IMR-90 (cell line): ENCODE data around the gene TMEM208. TPM values are rescaled to one million over a fixed set of nuclear protein-coding genes. Genes with fewer than 3 reads are reported as not detected.

Experiments used
- ATAC-seq: fragments of 200-7000 bp; cut with Tn5 transposase; 2 replicates; pipeline ENCODE4 v1.9.1; 2020; ENCODE audit warnings: low read depth, mild to moderate bottlenecking, moderate library complexity
- BruUV-seq: library from RNA; stranded (reverse); fragments of 400-500 nt; replicated peaks from 2 replicates; lab custom pipeline; 2021; lab: Mats Ljungman, UMichigan
- CTCF ChIA-PET: fragments of 300-600 bp; formaldehyde crosslinking; extraction: SDS; loops from one replicate; lab custom pipeline; 2021; ENCODE audit warnings: antibody characterized with exemption; lab: Yijun Ruan, JAX
- POLR2A ChIA-PET: fragments of 300-600 bp; sonication (Branson Sonifier 250); formaldehyde crosslinking; loops from one replicate; lab custom pipeline; 2022; ENCODE audit warnings: antibody characterized with exemption; ENCODE audit not compliant: unreplicated experiment; lab: Charles Lee
- DNase-seq: peaks from one replicate; pipeline ENCODE4 v3.0.0; 2013
- H2AFZ ChIP-seq: replicated peaks from 2 replicates; pipeline ENCODE3; 2013; ENCODE audit warnings: low read length, mild to moderate bottlenecking; ENCODE audit not compliant: poor library complexity
- H2AK5ac ChIP-seq: 2 replicates; pipeline ENCODE4 v1.6.1; 2013; ENCODE audit warnings: low read depth, low read length, inconsistent platforms
- H2AK9ac ChIP-seq: replicated peaks from 2 replicates; pipeline ENCODE3; 2013; ENCODE audit warnings: mild to moderate bottlenecking, low read depth, low read length, moderate library complexity; ENCODE audit not compliant: poor library complexity
- H2BK120ac ChIP-seq: 2 replicates; pipeline ENCODE4 v1.6.1; 2013; ENCODE audit warnings: low read depth, low read length, inconsistent platforms
- H2BK15ac ChIP-seq: 3 replicates; pipeline ENCODE4 v1.6.1; 2013; ENCODE audit warnings: low read depth, low read length, inconsistent platforms
- H2BK20ac ChIP-seq: 2 replicates; pipeline ENCODE4 v1.6.1; 2013; ENCODE audit warnings: low read depth, mild to moderate bottlenecking, inconsistent platforms, low read length, moderate library complexity
- H2BK5ac ChIP-seq: 2 replicates; pipeline ENCODE4 v1.6.1; 2013; ENCODE audit warnings: mild to moderate bottlenecking, low read depth, low read length, inconsistent platforms; ENCODE audit not compliant: poor library complexity, severe bottlenecking
- H3K14ac ChIP-seq: replicated peaks from 2 replicates; pipeline ENCODE4 v1.6.1; 2013; ENCODE audit warnings: low read depth, low read length, inconsistent platforms
- H3K18ac ChIP-seq: 2 replicates; pipeline ENCODE4 v1.6.1; 2013; ENCODE audit warnings: low read depth, low read length, control low read depth
- H3K23ac ChIP-seq: 2 replicates; pipeline ENCODE4 v1.6.1; 2013; ENCODE audit warnings: low read depth, low read length, inconsistent platforms
- H3K27ac ChIP-seq: 2 replicates; pipeline ENCODE4 v1.5.1; 2013; ENCODE audit warnings: mild to moderate bottlenecking, control low read depth, low read length; ENCODE audit not compliant: insufficient read depth
- H3K27me3 ChIP-seq: 2 replicates; pipeline ENCODE4 v1.6.1; 2013; ENCODE audit warnings: low read length; ENCODE audit not compliant: control insufficient read depth, insufficient read depth
- H3K36me3 ChIP-seq: 2 replicates; pipeline ENCODE4 v1.6.1; 2013; ENCODE audit warnings: low read length, mixed read lengths; ENCODE audit not compliant: control insufficient read depth, insufficient read depth
- H3K4ac ChIP-seq: 2 replicates; pipeline ENCODE4 v1.6.1; 2013; ENCODE audit warnings: low read depth, low read length, inconsistent platforms
- H3K4me1 ChIP-seq: 2 replicates; pipeline ENCODE4 v1.6.1; 2013; ENCODE audit warnings: low read length, mixed read lengths; ENCODE audit not compliant: control insufficient read depth, insufficient read depth
- H3K4me2 ChIP-seq: 2 replicates; pipeline ENCODE4 v1.6.1; 2013; ENCODE audit warnings: low read depth, mild to moderate bottlenecking, control low read depth, low read length, moderate library complexity
- H3K4me3 ChIP-seq: 2 replicates; pipeline ENCODE4 v1.5.1; 2013; ENCODE audit warnings: low read depth, mild to moderate bottlenecking, control low read depth, low read length, moderate library complexity; ENCODE audit not compliant: insufficient read depth
- H3K56ac ChIP-seq: 2 replicates; pipeline ENCODE4 v1.6.1; 2013; ENCODE audit warnings: low read length, inconsistent platforms; ENCODE audit not compliant: insufficient read depth; ENCODE audit errors: extremely low read depth
- H3K79me1 ChIP-seq, 2 experiments: 2 replicates each; pipeline ENCODE4 v1.6.1; 2013; ENCODE audit warnings: low read length in 2 of 2, inconsistent platforms in 1 of 2, low read depth in 1 of 2
- H3K9ac ChIP-seq: 2 replicates; pipeline ENCODE4 v1.6.1; 2013; ENCODE audit warnings: low read depth, low read length, control low read depth
- H3K9me1 ChIP-seq: 2 replicates; pipeline ENCODE4 v1.6.1; 2013; ENCODE audit warnings: low read length, inconsistent platforms; ENCODE audit not compliant: insufficient read depth
- H3K9me3 ChIP-seq: 2 replicates; pipeline ENCODE4 v1.6.1; 2013; ENCODE audit warnings: low read length; ENCODE audit not compliant: control insufficient read depth, insufficient read depth
- H4K20me1 ChIP-seq: 2 replicates; pipeline ENCODE4 v1.6.1; 2013; ENCODE audit warnings: low read length, inconsistent platforms; ENCODE audit not compliant: insufficient read depth
- H4K5ac ChIP-seq: 2 replicates; pipeline ENCODE4 v1.6.1; 2013; ENCODE audit warnings: mild to moderate bottlenecking, low read depth, low read length, control low read depth
- H4K8ac ChIP-seq, 2 experiments: 2 replicates each; pipeline ENCODE4 v1.6.1; 2013; ENCODE audit warnings: low read depth in 2 of 2, low read length in 2 of 2, control low read depth in 1 of 2, inconsistent platforms in 1 of 2
- H4K91ac ChIP-seq: 2 replicates; pipeline ENCODE4 v1.6.1; 2013; ENCODE audit warnings: low read depth, low read length, inconsistent platforms; ENCODE audit not compliant: insufficient read depth
- MAFK ChIP-seq: IDR thresholded peaks from 2 replicates; pipeline ENCODE4 v1.6.1; 2012; ENCODE audit warnings: low read depth, low read length, improper control_type of control experiment
- MXI1 ChIP-seq: IDR thresholded peaks from 2 replicates; pipeline ENCODE4 v1.6.1; 2012; ENCODE audit warnings: low read depth, mild to moderate bottlenecking, low read length, moderate library complexity, borderline replicate concordance
- RAD21 ChIP-seq: IDR thresholded peaks from 2 replicates; pipeline ENCODE4 v1.6.1; 2012; ENCODE audit warnings: low read length, improper control_type of control experiment
- WGBS, 2 experiments: methylation state at CpG; one replicate each; pipeline versions ENCODE4 v1.1.5 to v1.1.7; 2013; ENCODE audit warnings: missing lambda C conversion rate in 2 of 2; ENCODE audit not compliant: insufficient read length in 1 of 2; ENCODE audit errors: extremely low coverage in 2 of 2; 5-methylcytosine and 5-hydroxymethylcytosine counted together
- dilution Hi-C: fragments of 300-500 bp; cut with HindIII; formaldehyde crosslinking; loops from one replicate; pipeline ENCODE4 v1.14.3; 2018; ENCODE audit warnings: low sequenced_read_pairs; ENCODE audit not compliant: unreplicated experiment
- in situ Hi-C: fragments of 300-500 bp; cut with MboI; formaldehyde crosslinking; loops from 3 replicates; pipeline ENCODE4 v1.14.3; 2019; ENCODE audit warnings: low sequenced_read_pairs, inconsistent platforms, mixed read lengths
- intact Hi-C: fragments of 100-400 bp; cut with micrococcal nuclease; formaldehyde crosslinking; loops from 2 replicates; pipeline ENCODE4 v1.10.0; 2022
- polyA plus RNA-seq, 3 experiments: library from polyadenylated mRNA; depleted of rRNA; stranded (reverse); fragments of >200 nt; gene quantifications; 2 replicates each; pipeline ENCODE4 v1.2.3, GENCODE V29; 2012; ENCODE audit warnings: low replicate concordance in 1 of 3
- total RNA-seq: library from RNA; depleted of rRNA; stranded (reverse); fragments of >200 nt; gene quantifications from 2 replicates; pipeline ENCODE4 v1.2.3, GENCODE V29; 2012
- TF ChIP-seq, protein P1 (sequence below): conservative IDR thresholded peaks from 2 replicates; pipeline ENCODE4 v1.5.1; 2012; ENCODE audit warnings: mild to moderate bottlenecking, low read depth, low read length, improper control_type of control experiment

TMEM208 gene
- total and polyA plus RNA-seq, 2 of the 4 experiments (the other 2 are of a cell fraction) = 65.6 to 66.5 TPM

GRCh38 chr16:67246081-67246755 is 19.3 kb downstream of the TMEM208 start (continued):
- TF ChIP-seq, protein P1, sequence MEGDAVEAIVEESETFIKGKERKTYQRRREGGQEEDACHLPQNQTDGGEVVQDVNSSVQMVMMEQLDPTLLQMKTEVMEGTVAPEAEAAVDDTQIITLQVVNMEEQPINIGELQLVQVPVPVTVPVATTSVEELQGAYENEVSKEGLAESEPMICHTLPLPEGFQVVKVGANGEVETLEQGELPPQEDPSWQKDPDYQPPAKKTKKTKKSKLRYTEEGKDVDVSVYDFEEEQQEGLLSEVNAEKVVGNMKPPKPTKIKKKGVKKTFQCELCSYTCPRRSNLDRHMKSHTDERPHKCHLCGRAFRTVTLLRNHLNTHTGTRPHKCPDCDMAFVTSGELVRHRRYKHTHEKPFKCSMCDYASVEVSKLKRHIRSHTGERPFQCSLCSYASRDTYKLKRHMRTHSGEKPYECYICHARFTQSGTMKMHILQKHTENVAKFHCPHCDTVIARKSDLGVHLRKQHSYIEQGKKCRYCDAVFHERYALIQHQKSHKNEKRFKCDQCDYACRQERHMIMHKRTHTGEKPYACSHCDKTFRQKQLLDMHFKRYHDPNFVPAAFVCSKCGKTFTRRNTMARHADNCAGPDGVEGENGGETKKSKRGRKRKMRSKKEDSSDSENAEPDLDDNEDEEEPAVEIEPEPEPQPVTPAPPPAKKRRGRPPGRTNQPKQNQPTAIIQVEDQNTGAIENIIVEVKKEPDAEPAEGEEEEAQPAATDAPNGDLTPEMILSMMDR = peak; percentile 42

DNA sequence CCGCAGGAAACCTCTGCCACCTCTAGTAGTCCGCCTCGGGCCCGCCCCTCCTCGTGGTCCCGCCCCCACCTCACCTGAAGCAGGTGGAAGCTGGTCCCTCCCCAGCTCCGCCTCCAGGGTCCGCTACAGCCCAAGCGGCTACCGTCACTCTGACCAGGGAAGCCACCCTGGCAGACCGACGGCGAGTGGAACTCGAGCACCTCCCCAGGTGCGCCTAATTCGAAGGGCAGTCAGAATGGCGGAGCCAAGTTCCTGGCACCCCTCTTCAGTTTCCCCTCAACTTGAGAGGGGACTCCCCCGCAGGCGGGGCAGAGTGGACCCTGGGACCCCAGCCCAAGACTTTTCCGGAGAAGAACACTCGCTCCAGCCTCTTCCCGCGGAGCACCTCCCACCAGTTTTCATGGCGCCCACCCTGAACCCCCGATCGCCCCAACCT is 19.8 kb downstream of the TMEM208 start:
- Histone ChIP-seq H3K23ac (no peak overlapping the region), H3K4me3 (peak overlapping the region; percentile 89), H3K4me1 (peaks cover 44% of the 10 kb centered on the region), H2AK5ac (peak overlapping the region; percentile 83), H2BK20ac (no peak overlapping the region), H4K8ac (peak overlapping the region; percentile 38 to 61; a peak in 2 of 4 replicates), H4K5ac (peak overlapping the region; percentile 17; the same call in 1 of the 2 replicates), H2BK5ac (peak overlapping the region; percentile 87), H3K4ac (peak overlapping the region; percentile 46), H3K56ac (peak overlapping the region; percentile 45; the same call in 1 of the 2 replicates), H3K9ac (peak overlapping the region; percentile 52), H2BK15ac (peak overlapping the region; percentile 26; the same call in 1 of the 3 replicates), H2BK120ac (no peak overlapping the region), H3K18ac (peak overlapping the region; percentile 7; the same call in 1 of the 2 replicates), H3K79me1 (peaks cover 19 to 68% of the 10 kb centered on the region in 2 experiments; a peak in 3 of 4 replicates), H3K27me3 (no peaks in the 10 kb centered on the region), H4K91ac (peak overlapping the region; percentile 39), H3K9me1 (peaks cover 31% of the 10 kb centered on the region), H3K9me3 (no peaks in the 10 kb centered on the region), H3K27ac (peak overlapping the region; percentile 88), H2AK9ac (peak overlapping the region; percentile 97), H4K20me1 (no peaks in the 10 kb centered on the region; the same call in 1 of the 2 replicates), H3K4me2 (peak overlapping the region; percentile 69), H3K14ac (peak overlapping the region; percentile 71), H2AFZ (peak overlapping the region; percentile 90), H3K36me3 (no peaks in the 10 kb centered on the region)
- intact Hi-C loops (loop anchor here (1.0 to 5.0 kb wide), 2 partner anchors 19 to 146 kb away; partner anchors contain the start of genes TMEM208 and TPPP3), dilution Hi-C loops (no loop called here), in situ Hi-C loops (no loop called here)
- 0% methylated on average over 11 of the region's 26 CpGs; no CpG with 5 or more reads in 1 of the 2 experiments for WGBS, 2 experiments
- DNase-seq (no peak), ATAC-seq (no peak)
- BruUV-seq = no TSS peak
- CTCF ChIA-PET = interaction anchor here (0.5 to 1.5 kb wide), 3 partner anchors 14 to 85 kb away, joined by 4 to 5 read pairs (median 4); no protein-coding TSS in a partner anchor
- POLR2A ChIA-PET = interaction anchor here (0.5 to 0.6 kb wide), 3 partner anchors 12 to 103 kb away, joined by 4 to 8 read pairs (median 4); no protein-coding TSS in a partner anchor
- TF ChIP-seq MAFK (no peak), RAD21 (no peak), MXI1 (no peak)
